NCI-H128 (cell line): Measurements from ENCODE around the gene RFX2.
"Not testable (repeated sequence)": the region's sequence is repeated elsewhere in the genome, so short reads cannot be mapped to it uniquely, and the experiment has no call there.

Experiments
- DNase-seq: peaks from one replicate; lab custom pipeline; 2025; ENCODE audit not compliant: unreplicated experiment; lab: John Stamatoyannopoulos, UW

RFX2 gene

DNA sequence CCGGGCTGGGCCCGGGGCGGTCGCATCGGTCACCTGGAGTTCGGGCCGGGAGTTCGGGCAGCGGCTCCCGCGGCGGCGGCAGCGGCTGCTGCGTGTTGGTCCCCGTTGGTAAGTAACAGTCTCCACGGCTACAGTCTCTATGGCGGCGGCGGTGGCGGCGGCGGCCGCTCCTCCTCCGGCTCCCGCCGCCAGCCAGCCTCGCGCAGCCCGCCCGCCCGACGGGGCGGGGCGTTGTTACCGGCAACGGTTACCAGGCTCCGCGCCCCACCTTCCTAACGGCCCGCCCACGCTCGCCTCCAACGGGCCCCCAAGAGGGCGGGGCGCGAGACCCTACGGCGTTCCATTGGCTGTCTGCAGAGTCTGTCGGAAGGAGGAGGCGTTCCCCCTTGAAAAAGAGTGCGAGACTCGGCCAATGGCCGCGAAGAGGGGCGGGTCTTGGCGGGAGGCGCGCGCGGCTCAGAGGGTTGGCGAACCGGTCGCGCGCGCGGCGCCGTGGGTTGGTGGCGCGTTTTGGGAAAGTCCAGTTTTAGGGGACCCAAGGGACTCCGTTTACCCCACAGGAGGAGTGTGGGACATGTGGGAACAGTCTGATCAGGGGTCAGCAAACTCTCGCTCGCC is at the start of gene RFX2:
Gene RFX2, minus strand, starts transcription at position 141 of the 618 bp plus-strand sequence. CDS start 63,004 bp downstream, outside the sequence.
- peak; percentile 99 for DNase-seq

DNA sequence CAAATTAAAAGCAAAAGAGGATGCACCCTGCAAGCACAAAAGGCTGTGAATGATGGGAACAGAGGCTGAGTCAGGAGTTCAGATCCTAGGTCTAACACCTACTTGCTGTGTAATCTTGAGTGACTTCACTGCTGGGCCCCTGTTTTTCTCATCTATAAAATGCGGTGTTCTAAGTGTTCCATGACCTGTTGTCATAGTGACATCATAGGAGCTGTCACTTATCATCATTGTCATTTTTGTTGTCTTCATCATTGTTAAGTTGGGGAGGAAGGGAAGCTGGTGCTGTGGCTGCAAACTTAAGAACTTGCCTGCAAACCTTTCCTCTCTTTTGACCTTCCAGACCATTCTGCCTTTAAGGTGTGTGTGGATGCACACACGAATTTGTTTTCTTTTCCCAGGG is 45.7 kb upstream of the RFX2 start:
- no peak for DNase-seq

DNA sequence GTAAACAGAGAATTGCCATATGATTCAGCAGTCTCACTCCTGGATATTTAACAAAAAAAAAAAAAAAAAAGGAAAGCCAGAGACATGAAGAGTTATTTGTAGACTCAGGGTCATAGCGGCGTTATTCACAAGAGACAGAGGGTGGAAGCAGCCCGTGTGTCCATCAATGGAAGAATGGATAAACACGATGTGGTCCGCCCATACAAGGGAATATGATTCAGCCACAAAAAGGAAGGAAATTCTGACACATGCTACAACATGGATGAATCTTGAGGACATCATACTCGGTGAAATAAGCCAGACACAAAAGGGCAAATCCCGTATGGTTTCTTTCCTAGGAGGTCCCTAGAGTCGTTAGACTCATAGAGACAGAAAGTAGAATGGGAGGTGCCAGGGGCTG is 40.0 kb upstream of the RFX2 start:
- DNase-seq = no peak

DNA sequence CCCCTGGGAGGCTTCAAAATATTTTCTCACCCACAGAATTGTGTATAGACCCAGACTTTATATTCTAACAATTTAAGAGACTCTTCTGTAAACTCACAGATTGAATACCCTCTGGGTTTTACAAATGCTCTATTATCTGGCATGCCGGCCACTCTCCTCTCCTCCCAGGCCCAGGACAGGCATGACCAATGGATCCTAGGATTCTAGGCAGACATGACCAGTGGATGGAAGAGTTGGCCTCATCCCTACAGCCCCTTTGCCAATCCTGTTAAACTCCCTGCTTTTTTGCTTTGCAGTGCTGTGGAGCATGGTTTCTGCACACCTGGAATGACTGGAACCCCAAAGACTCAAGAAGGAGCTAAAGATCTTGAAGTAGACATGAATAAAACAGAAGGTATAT is 30.9 kb upstream of the RFX2 start:
- DNase-seq = no peak

DNA sequence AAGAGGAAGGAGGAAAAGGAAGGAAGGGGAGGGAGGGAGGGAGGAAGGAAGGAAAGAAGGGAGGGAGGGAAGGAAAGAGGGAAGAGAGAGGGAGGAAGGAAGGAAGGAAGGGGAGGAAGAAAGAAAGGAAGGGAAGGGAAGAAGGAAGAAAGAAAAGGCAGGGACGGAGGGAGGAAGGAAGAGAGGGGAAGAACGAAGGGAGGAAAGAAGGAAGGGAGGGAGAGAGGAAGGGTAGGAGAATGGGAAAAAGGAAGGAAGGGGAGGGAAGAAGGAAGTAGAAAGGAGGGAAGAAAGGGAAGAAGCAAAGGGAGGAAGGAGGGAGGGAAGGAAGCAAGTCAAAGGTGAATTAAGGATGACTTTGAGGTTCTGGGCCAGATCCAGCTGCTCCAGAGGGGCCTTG is 28.2 kb upstream of the RFX2 start:
- no peak for DNase-seq

DNA sequence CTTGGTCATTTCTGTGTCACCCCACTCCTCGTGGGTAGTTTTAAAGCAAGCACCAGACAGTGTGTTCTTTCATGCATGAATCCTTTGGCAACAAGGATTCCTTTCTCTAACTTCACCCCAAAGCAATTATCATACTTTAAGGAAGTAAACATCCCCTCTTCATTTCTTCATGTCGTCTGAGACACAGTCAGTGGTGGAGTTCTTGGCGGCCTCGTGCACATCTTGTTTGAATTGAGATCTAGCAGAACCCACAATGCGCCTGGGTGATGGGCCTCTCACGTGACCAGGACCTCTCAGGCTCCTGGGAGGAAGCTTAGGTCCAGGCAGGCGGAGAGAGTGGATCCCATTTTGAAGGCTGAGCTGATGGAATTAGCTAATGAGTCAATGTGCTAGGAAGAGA is 27.8 kb upstream of the RFX2 start:
- no peak for DNase-seq

DNA sequence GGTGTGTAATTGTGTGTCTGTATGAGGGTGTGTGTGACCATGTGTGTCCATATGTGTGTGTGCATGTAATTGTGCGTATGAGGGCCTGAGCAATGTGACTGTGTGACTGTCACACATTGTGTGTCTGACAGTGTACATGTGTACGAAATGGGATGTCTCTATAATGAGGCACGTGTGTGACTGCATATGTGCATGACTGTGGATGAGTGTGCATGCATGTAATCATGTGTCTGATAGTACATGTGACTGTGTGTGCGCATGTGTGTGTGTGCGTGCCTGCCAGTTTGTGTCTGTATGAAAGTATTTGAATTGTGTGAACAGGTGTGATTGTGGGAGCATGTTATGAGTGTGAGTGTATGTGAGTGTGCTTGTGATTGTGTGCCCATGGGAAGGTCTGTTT is 22.9 kb upstream of the RFX2 start:
- DNase-seq = no peak

DNA sequence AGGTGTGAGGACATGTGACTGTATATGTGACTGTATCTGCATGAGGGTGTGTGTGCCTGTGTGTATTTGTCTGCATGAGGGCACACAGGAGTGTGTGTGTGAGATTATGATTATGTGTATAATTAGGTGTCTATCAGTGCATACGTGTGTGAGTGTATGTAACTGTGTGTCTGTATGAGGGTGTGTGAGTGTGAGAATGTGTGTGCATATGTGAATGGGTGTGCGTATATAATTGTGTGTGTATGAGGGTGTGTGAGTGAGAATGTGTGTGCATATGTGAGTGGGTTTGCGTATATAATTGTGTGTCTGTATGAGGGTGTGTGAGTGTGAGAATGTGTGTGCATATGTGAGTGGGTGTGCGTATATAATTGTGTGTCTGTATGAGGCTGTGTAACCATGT is 22.2 kb upstream of the RFX2 start:
- no peak for DNase-seq

DNA sequence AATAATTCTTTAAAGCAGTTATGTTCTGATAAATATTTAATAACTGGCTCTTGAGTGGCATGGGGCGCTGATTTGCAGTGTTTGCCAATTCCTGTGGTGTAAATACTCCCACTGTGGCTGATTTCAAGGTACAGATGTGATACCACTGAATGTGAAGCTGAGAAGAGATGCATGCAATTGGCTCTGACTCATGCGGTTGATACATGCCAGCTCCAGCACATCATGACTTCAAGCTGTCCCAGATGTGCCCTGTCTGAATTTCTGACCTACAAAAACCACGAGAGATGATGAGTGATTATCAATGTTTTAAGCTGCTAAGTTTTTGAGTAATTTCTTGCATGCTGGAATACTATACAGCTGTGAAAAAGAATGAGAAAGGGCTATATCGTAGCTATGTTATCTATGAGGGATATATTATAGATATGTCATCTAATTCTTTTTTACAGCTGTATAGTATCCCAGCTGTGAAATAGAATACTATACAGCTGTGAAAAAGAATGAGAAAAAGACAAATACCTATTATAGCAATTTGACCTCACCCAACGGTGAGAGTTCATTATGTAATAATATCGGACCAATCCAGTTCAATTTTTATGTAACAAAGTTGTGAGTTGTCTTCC is 17.5 kb upstream of the RFX2 start:
- DNase-seq = no peak

DNA sequence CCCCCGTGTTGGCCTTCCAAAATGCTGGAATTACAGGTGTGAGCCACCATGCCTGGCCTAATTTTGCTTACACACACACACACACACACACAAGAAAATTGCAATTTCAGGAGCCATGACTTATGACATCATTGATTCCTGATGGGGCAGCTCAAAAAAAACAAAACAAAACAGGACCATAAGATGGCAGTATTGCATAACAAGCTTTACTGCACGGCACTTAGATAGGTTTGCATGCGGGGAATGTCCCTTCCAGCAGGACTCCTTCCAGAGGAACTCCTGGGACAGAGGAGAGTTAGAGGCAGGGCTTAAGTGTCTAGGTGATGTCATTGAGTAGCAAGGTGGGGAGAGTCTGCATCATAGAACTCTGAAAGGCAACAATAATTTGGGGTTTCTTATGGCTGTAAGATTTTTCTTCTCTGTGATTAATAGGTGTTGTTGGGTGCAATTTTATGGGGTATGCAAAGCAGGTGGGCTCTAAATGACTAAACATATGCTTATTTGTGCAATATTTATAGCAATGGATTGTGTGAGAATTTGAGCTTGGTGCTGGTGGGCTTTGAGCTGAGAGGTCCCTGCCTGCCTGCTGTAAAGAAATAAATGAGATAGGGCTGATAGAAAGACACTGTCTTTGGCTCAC is 16.2 kb upstream of the RFX2 start:
- peak; percentile 7 for DNase-seq

DNA sequence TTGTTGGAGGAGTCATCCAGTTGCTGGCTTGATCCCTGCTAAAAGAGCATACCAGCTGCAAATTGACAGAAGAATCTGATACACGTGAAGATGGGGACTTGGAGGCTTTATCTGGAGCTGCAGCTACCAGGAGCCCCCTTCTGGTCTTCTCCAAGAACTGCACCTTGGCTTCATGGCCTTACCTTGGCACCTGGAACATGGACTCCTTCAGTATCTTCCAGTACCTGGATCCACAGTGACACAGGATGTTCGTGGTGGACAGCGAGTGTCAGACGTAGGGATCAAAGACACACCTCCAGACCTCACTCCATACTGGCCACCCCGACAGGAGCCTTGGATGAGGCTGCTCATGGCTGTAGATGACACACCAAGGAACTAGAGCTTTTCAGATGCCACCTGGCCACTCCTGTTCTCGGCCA is 15.3 kb upstream of the RFX2 start:
- DNase-seq = peak; percentile 58

DNA sequence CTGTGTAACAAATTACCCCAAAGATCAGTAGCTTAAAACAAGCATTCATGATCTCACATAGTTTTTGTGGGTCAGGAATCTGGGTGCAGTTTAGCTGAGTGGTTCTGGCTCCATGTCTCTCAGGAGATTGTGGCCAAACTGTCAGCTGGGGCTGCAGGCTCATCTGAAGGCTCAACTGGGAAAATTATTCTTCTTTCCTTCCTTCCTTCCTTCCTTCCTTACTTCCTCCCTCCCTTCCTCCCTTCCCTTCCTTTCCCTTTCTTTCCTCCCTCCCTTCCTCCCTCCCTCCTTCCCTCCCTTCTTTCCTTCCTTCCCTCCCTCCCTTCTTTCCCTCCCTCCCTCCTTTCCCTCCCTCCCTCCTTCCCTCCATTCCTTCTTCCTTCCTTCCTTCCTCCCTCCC is 8.7 kb upstream of the RFX2 start:
- no peak for DNase-seq

DNA sequence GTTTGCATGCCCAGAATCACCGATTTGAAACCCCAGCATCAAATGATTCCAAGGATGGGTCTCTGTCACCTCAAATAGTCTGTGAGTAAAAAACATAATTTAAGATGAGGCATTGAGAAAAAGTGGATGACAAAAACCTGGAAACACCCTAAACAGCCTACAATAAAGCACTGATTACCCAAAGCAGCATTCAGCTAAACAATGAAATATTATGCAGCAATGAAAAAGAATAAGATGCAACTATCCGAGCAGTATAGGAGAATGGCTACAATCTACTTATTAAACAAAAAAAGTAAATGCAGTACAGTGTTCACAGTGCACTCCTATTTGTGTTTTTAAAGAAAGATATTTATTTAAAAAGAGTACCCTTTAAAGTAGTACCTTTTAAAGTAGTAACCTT is 7.7 kb upstream of the RFX2 start:
- DNase-seq = no peak

DNA sequence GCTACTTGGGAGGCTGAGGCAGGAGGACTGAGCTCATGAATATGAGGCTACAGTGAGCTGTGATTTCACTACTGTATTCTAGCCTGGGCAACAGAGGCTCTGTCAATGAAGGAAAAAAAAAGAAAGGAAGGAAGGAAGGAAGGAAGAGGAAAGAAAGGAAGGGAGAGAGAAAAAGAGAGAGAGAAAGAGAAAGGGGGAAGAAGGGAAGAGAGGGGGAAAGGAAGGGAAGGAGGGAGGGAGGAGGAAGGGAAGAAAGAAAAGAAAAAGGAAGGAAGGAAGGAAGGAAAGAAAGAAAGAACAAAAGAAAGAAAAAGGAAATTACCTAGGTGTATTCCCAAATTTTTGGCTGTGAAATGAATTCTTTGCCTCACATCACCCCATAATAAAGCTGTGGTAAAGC is 7.2 kb upstream of the RFX2 start:
- DNase-seq = no peak

DNA sequence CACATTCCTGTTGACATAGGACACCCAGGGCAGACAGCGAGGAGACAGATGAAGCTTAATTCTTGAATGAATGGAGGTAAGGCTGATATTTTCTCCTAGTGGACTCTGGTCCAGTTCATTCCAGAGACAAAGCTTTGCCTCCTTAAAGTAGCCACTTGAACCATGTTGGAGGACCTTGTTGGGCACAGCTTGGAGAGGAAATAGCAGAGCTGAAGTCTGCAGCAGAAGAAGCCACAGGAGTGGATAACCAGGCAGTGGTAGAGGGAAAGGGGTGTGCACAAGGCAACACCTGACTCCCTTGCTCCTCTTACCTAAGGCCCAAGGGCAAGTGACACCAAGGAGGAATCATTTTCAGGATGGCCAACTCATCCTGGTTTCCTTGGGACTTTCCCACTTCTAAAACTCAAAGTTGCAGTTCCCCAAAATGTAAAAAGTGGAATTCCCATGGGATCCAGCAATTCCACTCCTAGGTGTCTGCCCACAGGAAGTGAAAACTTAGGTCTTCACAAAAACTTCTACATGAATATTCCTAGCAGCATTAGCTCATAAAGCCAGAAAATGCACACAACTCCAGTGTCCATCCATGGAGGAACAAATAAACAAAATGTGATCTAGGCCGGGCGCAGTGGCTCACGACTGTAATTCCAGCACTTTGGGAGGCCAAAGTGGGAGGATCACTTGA is 6.6 kb upstream of the RFX2 start:
- no peak for DNase-seq

DNA sequence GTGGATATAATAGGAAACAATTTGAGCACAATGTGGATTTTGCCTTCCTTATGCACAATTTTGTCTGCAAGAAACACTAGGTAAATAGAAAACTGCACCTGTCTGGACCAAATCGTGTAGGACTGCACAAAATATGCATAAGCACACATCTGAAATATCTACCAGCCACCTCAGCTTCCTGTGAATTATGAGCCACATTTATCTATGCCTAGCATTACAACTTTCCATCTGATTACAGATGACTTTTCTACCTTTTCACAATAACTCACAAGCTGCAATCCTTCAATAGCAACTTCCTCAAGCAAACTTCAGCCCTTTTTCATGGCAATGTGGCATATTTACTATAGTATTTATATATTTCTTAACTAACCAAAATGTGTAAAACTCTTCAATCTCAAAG is 5.7 kb upstream of the RFX2 start:
- DNase-seq = no peak

DNA sequence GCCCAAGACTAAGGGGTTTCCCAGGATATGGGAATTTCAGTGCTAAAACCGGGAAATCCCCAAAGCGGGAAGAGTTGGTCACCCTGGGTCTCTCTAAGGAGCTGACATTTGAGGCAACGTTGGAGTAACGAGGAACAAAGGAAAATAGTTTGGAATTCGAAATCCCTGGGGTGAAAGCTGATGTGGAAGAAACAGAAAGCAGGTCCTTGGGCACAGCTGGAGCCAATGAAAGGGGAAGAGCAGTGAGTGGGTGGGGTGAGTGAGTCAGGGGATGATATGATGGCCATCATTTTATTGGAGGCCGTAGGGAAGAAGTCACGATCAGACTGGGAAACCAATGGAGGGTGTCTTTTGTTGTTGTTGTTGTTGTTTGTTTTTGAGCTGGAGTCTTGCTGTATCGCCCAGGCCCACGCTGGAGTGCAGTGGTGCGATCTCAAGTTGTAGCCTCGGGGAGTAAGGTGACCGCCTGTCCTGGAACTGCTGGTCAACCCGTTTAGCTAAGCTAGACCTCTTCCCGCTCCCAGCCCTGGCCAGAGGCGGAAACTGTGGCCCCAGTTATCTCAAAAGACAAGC is 3.4 kb upstream of the RFX2 start:
- no peak for DNase-seq

DNA sequence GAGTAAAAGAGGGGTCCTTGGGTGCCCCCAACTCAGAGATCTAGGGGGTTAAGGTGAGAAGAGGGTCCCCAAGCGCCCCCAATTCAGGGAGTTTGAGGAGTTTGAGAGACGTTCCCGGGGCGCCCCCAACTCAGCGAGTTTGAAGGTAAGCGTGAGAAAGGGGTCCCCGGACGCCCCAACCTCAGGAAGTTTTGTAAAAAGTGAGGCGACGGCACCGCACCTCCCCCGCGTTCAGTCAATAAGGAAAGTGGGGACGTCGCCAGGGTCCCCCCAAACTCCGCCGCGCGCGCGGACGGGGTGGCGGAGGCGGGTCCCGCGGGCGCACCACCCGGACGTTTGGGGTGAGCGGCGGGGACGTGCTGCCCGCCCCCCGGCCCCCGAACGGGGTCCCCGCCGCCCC is 353 bp downstream of the RFX2 start:
- no peak for DNase-seq

DNA sequence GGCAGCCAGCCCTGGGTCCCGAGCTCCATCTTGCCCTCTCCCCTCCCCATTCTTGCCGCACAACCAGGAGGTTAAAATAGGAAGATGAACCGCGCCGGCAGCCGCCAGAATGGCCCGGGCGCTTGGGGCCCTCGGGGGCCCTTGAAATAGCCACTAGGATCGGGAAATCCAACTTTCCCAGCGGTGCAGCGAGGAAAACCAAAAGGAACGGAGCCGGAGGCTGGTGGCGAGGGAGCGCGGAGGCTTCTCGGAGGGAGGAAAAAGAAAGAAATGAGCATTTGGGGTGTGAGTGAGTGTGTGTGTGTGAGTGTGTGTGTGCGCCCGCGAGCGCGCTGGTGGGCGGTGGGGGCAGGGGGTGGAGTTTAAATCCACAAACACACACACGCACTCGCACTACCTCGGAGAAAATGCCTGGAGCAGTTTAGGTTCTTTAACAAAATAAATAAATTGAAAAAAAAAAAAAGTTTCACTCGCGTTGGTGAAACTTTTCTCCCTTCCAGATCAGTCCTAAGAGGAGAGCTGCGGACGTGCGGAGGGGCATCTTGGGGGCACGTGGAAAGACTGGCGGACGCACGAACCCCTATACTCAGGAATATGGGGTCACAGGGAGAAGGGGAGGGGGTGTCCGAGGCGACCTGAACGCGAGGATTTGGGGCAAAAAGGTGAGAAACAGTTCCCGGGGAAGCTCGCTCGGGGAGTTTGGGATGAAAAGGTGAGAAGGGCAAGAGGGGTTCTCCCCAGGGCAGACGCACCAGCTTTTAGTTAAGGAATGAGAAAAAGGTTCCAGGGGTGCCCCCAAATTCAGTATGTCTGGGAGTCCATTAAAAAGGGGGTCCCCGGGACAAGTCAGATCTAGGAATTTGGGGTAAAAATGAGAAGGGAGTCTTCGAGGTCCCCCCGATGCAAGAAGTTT is 1.3 kb downstream of the RFX2 start:
- no peak for DNase-seq

DNA sequence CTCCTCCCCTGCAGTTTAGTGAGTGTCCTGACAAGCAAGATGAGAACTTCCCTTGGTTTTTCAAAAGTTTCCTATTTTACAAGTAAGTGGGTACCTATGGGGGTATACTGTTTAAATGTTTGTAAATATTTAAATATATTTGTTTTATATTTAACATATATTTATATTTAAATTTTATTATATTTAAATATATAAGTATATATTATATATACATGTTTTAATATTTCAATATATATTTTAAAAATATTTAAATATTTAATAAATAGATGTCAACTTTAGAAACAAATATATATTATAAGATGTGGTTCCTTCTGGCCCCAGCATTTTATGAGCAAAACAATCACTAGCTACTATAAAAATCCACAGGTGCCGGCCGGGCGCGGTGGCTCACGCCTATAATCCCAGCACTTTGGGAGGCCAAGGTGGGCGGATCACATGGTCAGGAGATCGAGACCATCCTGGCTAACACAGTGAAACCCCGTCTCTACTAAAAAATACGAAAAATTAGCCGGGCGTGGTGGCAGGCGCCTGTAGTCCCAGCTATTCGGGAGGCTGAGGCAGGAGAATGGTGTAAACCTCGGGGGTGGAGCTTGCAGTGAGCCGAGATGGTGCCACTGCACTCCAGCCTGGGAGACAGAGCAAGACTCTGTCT is 3.5 kb downstream of the RFX2 start:
- not testable (repeated sequence) for DNase-seq
